SK-N-MC (cell line): Measurements from ENCODE around the gene MAPK6.

Experiments used
- EZH2 ChIP-seq: fragments of 200-600 bp; sonication (generic); IDR thresholded peaks from one replicate; pipeline ENCODE4 v1.6.1; 2017; ENCODE audit warnings: antibody characterized with exemption
- POLR2AphosphoS5 ChIP-seq: IDR thresholded peaks from 2 replicates; pipeline ENCODE4 v1.6.1; 2012; ENCODE audit warnings: mild to moderate bottlenecking, low read depth, low read length, borderline replicate concordance

DNA sequence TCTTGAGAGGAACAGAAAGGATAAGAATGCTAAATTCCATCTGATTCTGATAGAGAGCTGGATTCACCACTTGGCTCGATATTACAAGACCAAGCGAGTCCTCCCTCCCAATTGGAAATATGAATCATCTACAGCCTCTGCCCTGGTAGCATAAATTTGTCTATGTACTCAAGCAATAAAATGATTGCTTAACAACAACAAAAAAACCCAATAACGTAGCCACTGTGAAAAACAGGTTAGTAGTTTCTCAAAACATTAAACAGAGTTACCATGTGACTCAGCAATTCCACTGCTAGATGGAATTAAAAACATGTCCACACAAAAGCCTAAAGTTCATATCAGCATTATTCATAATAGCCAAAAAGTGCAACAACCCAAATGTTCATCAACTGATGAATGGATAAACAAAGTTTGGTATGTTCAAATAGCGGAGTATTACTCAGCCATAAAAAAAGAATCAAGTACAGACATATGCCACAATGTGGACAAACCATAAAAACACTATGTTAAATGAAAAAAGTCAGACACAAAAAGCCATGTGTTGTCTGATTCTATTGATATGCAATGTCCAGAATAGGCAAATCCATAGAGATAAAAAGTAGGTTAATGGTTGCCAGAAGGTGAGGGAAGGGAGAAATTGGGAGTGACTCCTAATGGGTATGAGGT is 76.7 kb downstream of the MAPK6 start:
- TF ChIP-seq POLR2AphosphoS5 (no peak), EZH2 (no peak)
